Type B pancreatic cell (in vitro differentiated cells): ENCODE results near the gene ATAT1. TPM values are rescaled to one million over a fixed set of nuclear protein-coding genes. Genes with fewer than 3 reads are reported as not detected.

Experiments
- DNase-seq: peaks from one replicate; pipeline ENCODE4 v3.0.0; 2021; ENCODE audit warnings: mixed read lengths; ENCODE audit not compliant: unreplicated experiment; ENCODE audit errors: extremely low spot score
- H3K27ac Mint-ChIP-seq: 2 replicates; pipeline ENCODE4 v1.8.0; 2021; ENCODE audit warnings: mild to moderate bottlenecking, mixed read lengths
- H3K27me3 Mint-ChIP-seq: 2 replicates; pipeline ENCODE4 v1.8.0; 2021; ENCODE audit warnings: mixed read lengths
- H3K36me3 Mint-ChIP-seq: 2 replicates; pipeline ENCODE4 v1.8.0; 2021; ENCODE audit warnings: mixed read lengths
- H3K4me1 Mint-ChIP-seq: one replicate; pipeline ENCODE4 v1.8.0; 2021; ENCODE audit warnings: mixed read lengths; ENCODE audit not compliant: unreplicated experiment
- H3K4me3 Mint-ChIP-seq: 2 replicates; pipeline ENCODE4 v1.8.0; 2021; ENCODE audit warnings: mild to moderate bottlenecking, mixed read lengths
- H3K9me3 Mint-ChIP-seq: 2 replicates; pipeline ENCODE4 v1.8.0; 2021; ENCODE audit warnings: mixed read lengths
- CTCF ChIP-seq: fragments of 200-600 bp; sonication (generic); conservative IDR thresholded peaks from 2 replicates; pipeline ENCODE4 v1.5.0; 2021; ENCODE audit warnings: antibody characterized with exemption, mild to moderate bottlenecking
- total RNA-seq: library from RNA; stranded (reverse); gene quantifications from 2 replicates; pipeline ENCODE4 v1.2.1, GENCODE V29; 2021; ENCODE audit warnings: low replicate concordance

ATAT1 gene
- total RNA-seq, 1 donor from 2014 or later, result 47.0 TPM

GRCh38 chr6:30614044-30614842, 12.4 kb upstream of the ATAT1 start:
- Mint-ChIP-seq H3K27me3 (peaks cover 21% of the 10 kb centered on the region), H3K4me3 (peak overlapping the region; percentile 95), H3K27ac (peak overlapping the region; percentile 100), H3K4me1 (peaks cover 40% of the 10 kb centered on the region), H3K9me3 (no peaks in the 10 kb centered on the region), H3K36me3 (peaks cover 36% of the 10 kb centered on the region)
- TF ChIP-seq CTCF, result no peak
- DNase-seq, result no peak

GRCh38 chr6:30614843-30615218, 11.8 kb upstream of the ATAT1 start:
- peaks cover 43% of the 10 kb centered on the region for H3K4me1 Mint-ChIP-seq
- DNase-seq, result peak; percentile 80
- peaks cover 21% of the 10 kb centered on the region for H3K27me3 Mint-ChIP-seq
- no peaks in the 10 kb centered on the region for H3K9me3 Mint-ChIP-seq
- TF ChIP-seq CTCF, result no peak
- peaks cover 30% of the 10 kb centered on the region for H3K36me3 Mint-ChIP-seq
- H3K27ac Mint-ChIP-seq, result peak overlapping the region; percentile 100
- peak overlapping the region; percentile 95 for H3K4me3 Mint-ChIP-seq

- Mint-ChIP-seq H3K27me3 (peaks cover 21% of the 10 kb centered on the region), H3K36me3 (peaks cover 30% of the 10 kb centered on the region), H3K9me3 (no peaks in the 10 kb centered on the region), H3K27ac (peak overlapping the region; percentile 100), H3K4me3 (peak overlapping the region; percentile 95), H3K4me1 (peaks cover 43% of the 10 kb centered on the region)
- TF ChIP-seq CTCF, result peak; percentile 11
- DNase-seq, result no peak
These were observed 11.3 kb upstream of the ATAT1 start for GRCh38 chr6:30615219-30615957.

GRCh38 chr6:30615958-30616810, 10.5 kb upstream of the ATAT1 start:
- Mint-ChIP-seq H3K36me3 (peaks cover 30% of the 10 kb centered on the region), H3K27me3 (peaks cover 21% of the 10 kb centered on the region), H3K9me3 (no peaks in the 10 kb centered on the region), H3K4me1 (peaks cover 42% of the 10 kb centered on the region), H3K4me3 (peak overlapping the region; percentile 95), H3K27ac (peak overlapping the region; percentile 100)
- no peak for DNase-seq
- TF ChIP-seq CTCF, result no peak

GRCh38 chr6:30616811-30617564, 9.7 kb upstream of the ATAT1 start, which contains the start of gene PPP1R10:
PPP1R10 (minus strand) TSS chr6:30617243; CDS start chr6:30609944, 7,299 bp downstream.
- Mint-ChIP-seq H3K27ac (peak within 1 kb of the TSS; percentile 100), H3K27me3 (peaks cover 21% of the 10 kb centered on the region), H3K36me3 (peaks cover 30% of the 10 kb centered on the region), H3K4me3 (peak within 1 kb of the TSS; percentile 95), H3K4me1 (peaks cover 34% of the 10 kb centered on the region), H3K9me3 (no peaks in the 10 kb centered on the region)
- DNase-seq, result peak; percentile 99
- TF ChIP-seq CTCF, result no peak
